PFSK-1 (cell line): Measurements from ENCODE around the gene FOLR2.

Source experiments
- POLR2AphosphoS5 ChIP-seq: IDR thresholded peaks from 2 replicates; pipeline ENCODE4 v1.6.1; 2012; ENCODE audit warnings: low read depth, mild to moderate bottlenecking, control low read depth, low read length, moderate library complexity
- REST ChIP-seq, 2 experiments: IDR thresholded peaks; 2 replicates each; pipeline versions ENCODE4 v1.6.1 to v1.8.0; 2011 to 2012; ENCODE audit warnings: low read depth in 2 of 2, low read length in 2 of 2, control low read depth in 1 of 2, inconsistent platforms in 1 of 2, mild to moderate bottlenecking in 1 of 2, moderate library complexity in 1 of 2; ENCODE audit not compliant: insufficient read depth in 1 of 2

DNA sequence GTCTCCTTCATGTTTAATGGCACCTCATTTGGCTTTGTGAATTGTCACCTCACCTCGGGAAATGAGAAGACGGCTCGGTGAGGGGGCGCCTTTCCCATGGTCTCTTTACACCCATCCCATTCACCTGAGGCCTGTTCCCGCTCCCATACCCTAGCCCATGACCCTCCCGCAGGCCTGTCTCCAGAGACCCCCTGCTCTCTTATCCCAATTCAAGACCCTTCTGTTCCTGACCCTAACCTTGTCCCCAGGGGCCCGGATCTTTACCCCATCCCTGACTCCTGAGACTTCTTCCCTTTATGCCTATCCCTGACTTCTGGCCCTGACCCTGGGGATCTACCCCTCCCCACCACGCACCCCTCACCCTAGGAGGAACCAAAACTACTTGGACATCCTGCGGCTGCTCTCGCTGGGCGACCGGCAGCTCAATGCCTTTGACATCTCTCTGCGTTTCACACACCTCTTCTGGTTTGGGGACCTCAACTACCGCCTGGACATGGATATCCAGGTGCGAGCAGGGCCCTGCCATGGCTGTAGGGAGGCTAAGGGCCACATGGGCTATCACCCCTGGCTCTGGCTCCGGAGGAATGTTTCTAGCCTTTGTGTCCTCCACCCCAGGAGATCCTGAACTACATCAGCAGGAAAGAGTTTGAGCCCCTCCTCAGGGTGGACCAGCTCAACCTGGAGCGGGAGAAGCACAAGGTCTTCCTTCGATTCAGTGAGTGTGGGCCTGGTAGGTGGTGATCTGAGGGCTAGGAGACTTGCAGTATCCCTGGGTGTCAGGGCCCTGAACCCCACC, 15.9 kb downstream of the FOLR2 start:
- TF ChIP-seq REST (IDR thresholded peaks at IDR 0.05; ENCODE audit: insufficient read depth in 1 of 2, low read depth in 2 of 2, low read length in 2 of 2) (no peak), POLR2AphosphoS5 (no peak)
